Measurements from ENCODE around the gene SYNGR2. TPM values are rescaled to one million over a fixed set of nuclear protein-coding genes. Genes with fewer than 3 reads are reported as not detected.
A peak's percentile ranks its signal among the peaks of the same experiment; 100 is the strongest.

SYNGR2 gene
- total and polyA plus RNA-seq, 9 of the 15 experiments (the other 6 are each of a cell fraction or from before 2014, with no cell fraction given) = 1.4 to 173 (median 87.8) TPM

GRCh38 chr17:78186692-78187595, 18.6 kb downstream of the SYNGR2 start, which contains the start of the genes AFMID and TK1 (continued):
- TF ChIP-seq TCF15 (CRISPR knock-in tag; IDR thresholded peaks at IDR 0.05) (peak; percentile 31; the same call in 1 of the 2 replicates), TEAD1 (CRISPR knock-in tag; IDR thresholded peaks at IDR 0.05) (peak; percentile 100), JUN (IDR thresholded peaks at IDR 0.05; ENCODE audit: borderline replicate concordance, low read depth, low read length) (peak; percentile 58; the same call in 1 of the 2 replicates), JUN (CRISPR knock-in tag; IDR thresholded peaks at IDR 0.05; ENCODE audit: borderline replicate concordance) (no peak; the same call in 1 of the 2 replicates), FOXM1 (IDR thresholded peaks at IDR 0.05; ENCODE audit: low read depth) (peak; percentile 95), FOXM1 (CRISPR knock-in tag; IDR thresholded peaks at IDR 0.05; ENCODE audit: low read depth) (peak; percentile 98), PTTG1 (tag; IDR thresholded peaks at IDR 0.05; ENCODE audit: low read depth) (no peak), GTF2F1 (IDR thresholded peaks at IDR 0.05; ENCODE audit: low read depth, low read length) (no peak; the same call in 1 of the 2 replicates), MEIS2 (IDR thresholded peaks at IDR 0.05; ENCODE audit: partially characterized antibody) (peak; percentile 76), IRF1 (CRISPR knock-in tag; IDR thresholded peaks at IDR 0.05; ENCODE audit: borderline replicate concordance) (0 out of 2 replicates have a peak, but pooled peaks have one; percentile 68), NFE2L1 (tag; IDR thresholded peaks at IDR 0.05; ENCODE audit: borderline replicate concordance, low read depth) (no peak), NBN (IDR thresholded peaks at IDR 0.05; ENCODE audit: low read depth) (0 out of 2 replicates have a peak, but pooled peaks have one; percentile 72), CC2D1A (IDR thresholded peaks at IDR 0.05) (peak; percentile 49; the same call in 1 of the 2 replicates), HLTF (IDR thresholded peaks at IDR 0.05) (peak; percentile 36; the same call in 1 of the 2 replicates), RBM22 (IDR thresholded peaks at IDR 0.05; ENCODE audit: low read depth, low read length, poor library complexity, severe bottlenecking) (peak; percentile 59), ELF1 (tag; IDR thresholded peaks at IDR 0.05) (no peak), RHOXF2B (CRISPR knock-in tag; conservative IDR thresholded peaks at IDR 0.05) (no peak), BCLAF1 (IDR thresholded peaks at IDR 0.05; ENCODE audit: borderline replicate concordance in 1 of 2, control insufficient read depth in 1 of 2, low read depth in 2 of 2, low read length in 1 of 2) (no peak), FOXK2 (conservative IDR thresholded peaks at IDR 0.05 in 1 of 2, IDR thresholded peaks at IDR 0.05 in 1 of 2; ENCODE audit: low read depth in 2 of 2) (peak; percentile 95 to 97), CGGBP1 (CRISPR knock-in tag; IDR thresholded peaks at IDR 0.05) (no peak), HEY1 (CRISPR knock-in tag; IDR thresholded peaks at IDR 0.05; ENCODE audit: borderline replicate concordance) (no peak), TFAM (CRISPR knock-in tag; conservative IDR thresholded peaks at IDR 0.05) (no peak), HOXB6 (CRISPR knock-in tag; IDR thresholded peaks at IDR 0.05; ENCODE audit: borderline replicate concordance) (no peak)

Data from K562 (cell line).